ENCODE results near the gene NR1D2.
"Not testable (repeated sequence)": the region's sequence is repeated elsewhere in the genome, so short reads cannot be mapped to it uniquely, and the experiment has no call there.

The NR1D2 gene

DNA sequence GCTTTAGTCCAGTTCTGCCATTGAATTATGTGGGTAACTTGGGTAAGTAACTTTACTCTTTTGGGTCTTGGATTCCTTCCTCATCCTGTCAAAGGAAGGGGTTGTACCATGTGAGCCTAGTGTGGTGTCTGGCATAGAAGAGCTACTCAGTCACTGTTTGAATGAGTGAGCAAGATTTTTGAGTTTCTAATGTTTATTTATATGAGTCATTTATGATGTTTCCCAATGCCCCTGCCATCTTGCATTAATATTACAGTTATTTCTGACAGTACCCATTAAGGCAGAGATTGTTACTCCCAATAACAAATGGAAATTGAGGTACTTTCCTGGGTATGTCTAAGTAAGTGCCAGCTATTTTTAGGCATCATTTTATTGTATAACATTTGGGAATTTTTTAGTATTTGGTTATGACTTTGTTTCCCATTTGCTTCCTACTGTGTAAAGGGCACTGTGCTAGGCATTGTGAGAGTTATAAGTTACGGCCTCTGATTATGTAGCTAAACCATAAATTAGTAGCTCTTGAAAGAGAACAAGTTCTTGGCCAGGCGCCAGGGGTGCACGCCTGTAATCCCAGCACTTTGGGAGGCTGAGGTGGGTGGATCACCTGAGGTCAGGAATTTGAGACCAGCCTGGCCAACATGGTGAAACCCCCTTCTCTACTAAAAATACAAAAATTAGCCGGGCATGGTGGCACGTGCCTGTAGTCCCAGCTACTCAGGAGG, 23.5 kb downstream of the NR1D2 start:
- no peak for DNase-seq

DNA sequence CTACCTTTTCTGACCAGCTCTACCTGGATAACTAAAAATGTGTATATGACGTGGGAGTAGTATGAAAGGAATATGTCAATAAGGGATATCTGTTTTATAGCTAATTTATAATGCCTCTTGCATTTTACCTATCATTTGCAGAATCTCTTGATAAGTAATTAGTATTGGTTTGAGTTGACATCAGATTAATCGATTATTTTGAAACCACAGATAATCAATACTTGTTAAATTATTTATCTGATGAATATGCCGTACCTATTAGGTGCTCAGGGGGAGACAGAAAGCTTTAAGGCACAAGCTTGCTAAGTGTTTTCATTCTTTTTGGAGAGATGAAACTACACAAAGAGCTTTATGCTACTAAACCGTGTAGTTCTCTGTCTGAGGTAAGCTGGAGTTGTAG, 24.3 kb downstream of the NR1D2 start:
- no peak for DNase-seq

DNA sequence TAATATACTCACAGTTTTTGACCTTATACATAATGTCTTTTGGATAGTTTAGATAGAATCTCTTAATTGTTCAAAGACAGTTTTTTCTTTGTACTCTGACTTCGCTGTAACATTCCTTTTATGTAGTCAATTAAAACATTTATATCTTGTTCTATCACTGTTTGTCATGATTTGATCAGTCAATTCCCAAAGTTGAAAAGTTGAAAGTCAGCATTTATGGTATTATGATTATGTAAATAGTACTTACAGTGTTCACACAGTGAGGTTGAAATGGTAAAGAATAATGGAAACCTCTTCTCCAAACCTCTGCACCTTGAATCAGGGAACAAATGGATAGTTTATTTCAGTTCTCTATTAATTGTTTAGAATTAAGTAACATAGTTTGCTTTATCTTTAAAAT, 26.6 kb downstream of the NR1D2 start:
- DNase-seq: no peak

DNA sequence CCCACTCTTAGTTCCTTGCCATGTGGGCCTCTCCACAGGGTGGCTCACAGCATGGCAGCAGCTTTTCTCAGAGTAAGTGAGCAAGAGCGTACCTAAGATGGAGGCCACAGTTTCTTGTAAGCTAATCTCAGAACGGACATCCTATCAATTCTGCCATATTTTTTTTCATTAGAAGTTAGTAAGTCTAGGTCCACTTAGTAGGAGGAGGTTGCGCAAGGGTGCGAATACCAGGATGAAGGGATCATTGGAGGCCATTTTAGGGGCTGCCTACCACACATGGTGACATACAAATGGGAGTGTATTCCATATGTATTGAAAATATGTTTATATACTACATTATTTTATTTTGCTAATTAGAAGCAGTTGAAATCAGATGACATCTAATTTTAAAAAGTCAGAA, 31.5 kb downstream of the NR1D2 start:
- DNase-seq: no peak

DNA sequence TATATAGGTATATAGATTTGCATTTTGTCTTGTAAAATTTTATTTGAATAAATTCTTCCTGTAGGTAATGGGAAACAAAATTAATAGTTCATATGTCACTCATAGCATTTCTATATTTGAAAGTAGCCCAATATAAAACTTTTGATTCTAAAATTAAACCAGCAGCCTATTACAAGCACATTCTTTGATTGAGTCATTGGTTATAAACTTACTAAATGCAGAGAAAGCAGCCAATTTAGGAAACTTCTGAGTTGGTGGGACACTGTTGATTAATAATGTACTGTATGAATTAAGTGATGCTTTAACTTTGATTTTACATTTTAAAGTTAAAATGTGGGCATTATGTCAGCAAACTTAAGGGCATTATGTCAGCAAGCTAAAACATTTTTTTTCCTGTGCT, 34.5 kb downstream of the NR1D2 start:
- DNase-seq: no peak

DNA sequence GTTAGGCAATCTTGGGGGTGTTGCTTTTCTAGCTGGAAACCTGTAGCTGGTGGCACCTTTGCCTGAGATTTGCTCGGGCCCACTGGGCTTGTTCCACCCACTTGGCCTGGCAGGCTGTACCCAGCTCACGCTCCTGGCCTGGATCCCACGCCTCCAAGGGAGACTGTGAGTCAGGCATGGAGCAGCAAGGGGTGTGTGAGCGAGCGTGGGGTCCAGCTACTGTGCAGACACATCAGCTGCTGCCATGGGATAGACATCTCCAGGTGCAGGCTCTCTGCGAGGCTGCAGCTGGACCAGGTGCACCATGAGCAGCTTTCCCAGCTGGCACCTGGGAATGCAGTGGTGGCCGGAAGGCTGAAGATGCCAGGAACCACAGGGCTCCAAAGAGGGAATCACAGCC, 36.0 kb downstream of the NR1D2 start:
- DNase-seq: no peak

DNA sequence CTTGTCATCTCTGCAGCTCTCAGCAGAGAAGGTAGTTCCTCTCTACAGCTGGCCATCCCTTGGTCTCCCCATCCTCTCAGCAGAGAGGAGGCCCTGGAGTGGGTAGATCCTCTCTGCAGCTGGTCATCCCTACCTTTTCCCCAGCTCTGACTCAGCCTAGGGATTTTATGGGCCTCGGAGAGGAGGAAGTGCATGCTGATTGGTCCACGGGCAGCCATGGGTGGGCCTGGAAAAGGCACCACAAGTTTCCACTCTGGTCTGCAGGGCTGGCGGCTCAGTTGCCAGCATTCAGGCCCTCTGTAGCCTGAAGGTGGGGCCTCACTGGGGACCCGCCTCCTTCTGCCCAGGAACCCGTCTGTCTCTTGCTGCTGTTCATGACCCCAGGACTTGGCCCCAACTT, 36.9 kb downstream of the NR1D2 start:
- no peak for DNase-seq

DNA sequence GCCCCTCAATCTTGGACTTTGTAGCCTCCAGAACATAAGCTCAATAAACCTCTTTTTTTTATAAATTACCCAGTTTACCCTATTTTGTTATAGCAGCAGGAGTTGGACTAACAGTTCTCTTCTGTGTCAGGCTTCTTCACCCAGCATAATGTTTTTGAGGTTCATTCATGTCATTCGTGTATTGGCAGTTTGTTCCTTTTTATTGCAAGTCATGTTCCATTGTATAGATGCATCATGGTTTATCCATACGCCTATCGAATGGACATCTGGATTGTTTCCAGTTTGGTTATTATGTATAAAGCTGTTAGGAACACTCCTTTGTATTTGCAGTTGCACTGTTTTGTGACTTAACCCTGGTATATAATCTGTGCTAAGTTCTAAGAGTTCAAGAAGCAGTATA, 39.8 kb downstream of the NR1D2 start:
- no peak for DNase-seq

DNA sequence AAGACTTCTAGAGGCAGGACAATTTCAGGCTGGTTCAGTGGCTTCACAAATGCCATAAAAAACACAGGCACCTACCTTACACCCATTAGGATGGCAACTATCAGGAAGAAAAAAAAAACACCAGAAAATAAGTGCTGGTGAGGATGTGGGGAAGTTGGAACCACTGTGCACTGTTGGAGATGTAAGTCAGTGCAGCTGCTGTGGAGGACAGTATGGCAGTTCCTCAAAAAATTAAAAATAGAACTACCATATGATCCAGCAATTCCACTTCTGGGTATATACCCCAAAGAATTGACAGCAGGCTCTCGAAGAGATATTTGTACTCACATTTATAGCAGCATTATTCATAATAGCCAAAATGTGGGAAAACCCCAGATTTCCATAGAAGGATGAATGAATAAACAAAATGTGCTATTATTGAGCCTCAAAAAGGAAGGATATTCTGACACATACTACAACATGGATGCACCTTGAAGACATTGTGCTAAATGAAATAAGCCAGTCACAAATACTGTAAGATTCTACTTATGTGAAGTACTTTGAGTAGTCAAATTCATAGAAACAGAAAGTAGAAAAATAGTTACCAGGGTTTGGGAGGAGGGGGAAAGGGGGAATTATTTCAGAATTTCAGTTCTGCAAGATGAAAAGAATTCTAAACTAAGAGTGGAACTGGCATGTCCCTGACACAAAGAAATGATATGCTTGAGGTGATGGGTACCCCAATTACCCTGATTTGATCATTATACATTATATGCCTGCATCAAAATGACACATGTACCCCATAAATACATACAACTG, 40.9 kb downstream of the NR1D2 start:
- no peak for DNase-seq

DNA sequence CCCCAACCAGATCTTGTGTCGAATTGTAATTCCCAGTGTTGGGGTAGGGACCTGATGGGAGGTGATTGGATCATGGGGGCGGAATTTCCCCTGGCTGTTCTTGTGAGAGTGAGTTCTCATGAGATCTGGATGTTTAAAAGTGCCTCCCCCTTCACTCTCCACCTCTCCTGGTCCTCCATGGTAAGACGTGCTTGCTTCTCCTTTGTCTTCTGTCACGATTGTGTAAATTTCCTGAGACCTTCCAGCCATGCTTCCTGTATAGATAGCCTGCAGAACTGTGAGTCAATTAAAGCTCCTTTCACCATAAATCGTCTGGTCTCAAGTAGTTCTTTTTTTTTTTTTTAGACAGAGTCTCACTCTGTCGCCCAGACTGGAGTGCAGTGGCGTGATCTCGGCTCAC, 42.3 kb downstream of the NR1D2 start:
- no peak for DNase-seq

DNA sequence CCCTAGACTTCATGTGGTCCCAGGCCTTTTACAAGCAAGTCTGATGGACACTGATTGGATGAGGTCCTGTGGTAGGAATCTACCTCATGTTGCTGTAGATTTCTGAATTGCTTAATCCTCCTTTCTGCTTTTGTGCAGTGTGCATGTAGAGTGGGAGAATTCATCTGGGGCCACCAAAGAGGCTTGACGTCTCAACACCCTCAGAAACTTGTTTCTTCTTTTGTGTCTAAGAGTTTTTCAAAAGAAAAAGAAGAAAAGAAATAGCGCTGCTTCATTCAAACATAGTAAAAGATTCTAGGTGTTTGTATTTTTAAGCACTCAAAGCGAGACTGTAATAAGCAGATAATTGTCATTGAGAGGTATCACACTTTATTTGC, 46.2 kb downstream of the NR1D2 start:
- DNase-seq: no peak

DNA sequence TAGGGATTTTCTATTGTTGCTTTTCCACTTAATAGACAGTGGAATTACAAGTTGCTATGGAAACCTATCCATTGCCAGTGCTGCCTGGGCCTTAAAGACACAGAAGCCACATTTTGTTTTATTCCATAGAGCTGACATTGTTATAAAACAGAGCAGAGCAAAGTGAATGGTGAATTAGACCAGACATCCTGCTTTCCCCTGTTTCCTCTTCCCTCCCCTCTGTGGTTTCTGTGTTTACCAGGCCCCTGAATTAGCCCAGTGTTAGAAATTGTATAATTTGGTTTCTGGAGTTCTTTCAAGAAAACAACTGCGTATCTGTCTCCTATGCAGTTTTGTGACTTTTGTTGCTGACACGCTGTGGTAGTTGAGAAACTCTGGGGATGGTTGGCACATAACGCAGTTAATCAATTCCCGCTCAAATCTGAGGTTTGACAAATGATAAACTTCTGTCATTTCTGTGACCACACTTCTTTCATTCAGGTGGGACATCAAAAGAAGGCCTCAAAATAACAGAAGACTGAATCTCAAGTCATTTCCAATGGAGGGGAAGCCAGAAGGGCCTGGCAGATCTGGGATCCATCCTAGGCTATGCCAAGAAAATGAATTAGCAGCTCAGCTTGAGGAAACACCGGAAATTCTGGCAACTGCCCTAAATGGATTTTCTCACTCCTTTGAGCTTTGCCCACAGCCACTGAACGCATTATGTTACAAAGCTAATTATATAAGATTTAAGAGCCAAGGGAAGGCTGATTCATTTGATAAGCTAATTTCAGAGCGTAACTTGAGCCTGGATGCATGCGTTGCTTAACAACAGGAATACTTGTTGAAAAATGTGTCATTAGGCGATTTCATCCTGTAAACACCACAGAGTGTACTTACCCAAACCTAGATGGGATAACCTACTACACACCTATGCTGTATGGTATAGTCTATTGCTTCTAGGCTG, 46.9 kb downstream of the NR1D2 start:
- peak; percentile 68 for DNase-seq

DNA sequence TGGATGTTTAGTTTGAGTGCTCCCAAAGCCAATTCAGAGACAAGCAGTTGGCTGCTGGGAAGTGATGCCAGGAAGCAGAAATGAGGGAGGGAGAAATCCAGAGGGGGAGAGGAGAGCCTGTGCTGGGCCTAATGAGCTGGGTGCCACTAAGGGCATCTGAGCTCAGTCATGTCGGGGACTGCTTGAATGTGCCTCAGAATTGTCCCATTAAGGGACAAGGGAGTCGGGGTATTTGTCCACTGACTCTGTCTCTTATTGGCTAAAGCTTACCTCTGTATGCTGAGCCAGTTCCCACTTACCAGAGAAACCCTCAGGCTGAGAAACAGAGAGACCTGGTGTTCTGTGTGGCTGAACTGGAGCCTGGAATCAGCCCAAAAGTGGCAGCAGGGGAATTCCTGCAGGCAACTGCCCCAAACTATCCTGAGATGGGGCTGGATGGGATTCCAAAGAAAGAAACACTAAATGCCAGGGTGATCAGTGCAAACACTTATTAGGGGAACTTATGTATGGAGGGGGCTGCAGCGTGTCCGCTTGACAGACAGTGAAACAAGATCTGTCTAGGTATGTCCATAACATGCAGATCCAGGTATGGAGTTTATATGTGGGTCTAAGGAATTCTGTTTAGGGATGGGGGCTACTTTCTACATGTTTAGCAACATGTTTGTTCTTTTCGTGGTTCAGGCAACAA, 48.6 kb downstream of the NR1D2 start:
- DNase-seq: no peak

DNA sequence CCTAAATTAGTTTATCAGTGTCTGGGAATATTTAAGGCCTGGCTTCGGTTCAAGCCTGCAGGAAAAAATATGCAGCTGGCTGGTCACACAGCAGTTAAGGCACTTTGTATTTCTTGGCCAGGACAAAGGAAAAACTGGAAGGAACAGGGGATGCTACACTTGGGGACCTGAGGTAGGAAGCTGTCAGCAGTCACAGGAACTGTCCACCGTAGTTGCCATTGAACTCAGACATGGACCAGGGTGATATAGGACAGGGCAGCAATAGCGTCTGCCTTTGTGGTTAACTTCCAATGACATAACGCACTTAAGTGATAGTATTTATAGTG, 49.1 kb downstream of the NR1D2 start:
- no peak for DNase-seq

DNA sequence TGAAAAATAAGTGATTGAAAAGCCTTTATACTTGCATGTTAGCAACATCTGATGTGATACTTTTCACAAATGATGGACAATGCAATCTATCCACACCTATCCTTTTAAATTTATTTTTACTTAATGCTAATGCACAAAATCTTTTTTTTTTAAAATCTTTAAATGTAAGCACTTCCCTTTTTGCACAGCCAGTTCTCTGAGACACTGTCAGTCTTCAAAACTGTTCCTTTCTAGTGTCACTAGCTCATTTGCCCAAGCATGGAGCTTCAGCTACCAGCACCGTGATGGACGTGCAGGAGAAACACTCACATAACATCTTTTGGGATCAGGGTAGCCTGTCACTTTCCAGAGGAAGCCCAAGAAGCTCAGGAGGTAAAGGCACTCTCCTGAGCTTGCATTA, 50.1 kb downstream of the NR1D2 start:
- DNase-seq: no peak

DNA sequence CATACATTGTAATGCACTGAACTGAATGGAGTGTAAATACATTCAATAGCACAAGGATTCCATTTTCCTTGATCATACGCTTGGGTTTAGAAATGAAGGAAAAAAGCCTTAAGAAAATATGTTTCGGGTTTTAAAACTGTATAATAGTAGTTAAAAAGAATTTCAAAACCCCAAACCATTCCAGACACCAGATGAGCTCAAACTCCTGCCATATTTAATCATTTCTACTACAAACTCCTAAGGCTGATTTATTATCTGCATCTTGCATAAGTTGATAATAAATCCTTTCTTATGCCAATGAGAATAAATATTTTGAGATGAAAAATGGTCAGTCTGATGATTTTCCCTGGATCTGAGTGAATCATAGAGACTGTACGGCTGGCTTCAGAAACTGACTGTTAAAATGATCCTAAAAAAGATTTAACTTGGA, 51.0 kb downstream of the NR1D2 start:
- DNase-seq: no peak

DNA sequence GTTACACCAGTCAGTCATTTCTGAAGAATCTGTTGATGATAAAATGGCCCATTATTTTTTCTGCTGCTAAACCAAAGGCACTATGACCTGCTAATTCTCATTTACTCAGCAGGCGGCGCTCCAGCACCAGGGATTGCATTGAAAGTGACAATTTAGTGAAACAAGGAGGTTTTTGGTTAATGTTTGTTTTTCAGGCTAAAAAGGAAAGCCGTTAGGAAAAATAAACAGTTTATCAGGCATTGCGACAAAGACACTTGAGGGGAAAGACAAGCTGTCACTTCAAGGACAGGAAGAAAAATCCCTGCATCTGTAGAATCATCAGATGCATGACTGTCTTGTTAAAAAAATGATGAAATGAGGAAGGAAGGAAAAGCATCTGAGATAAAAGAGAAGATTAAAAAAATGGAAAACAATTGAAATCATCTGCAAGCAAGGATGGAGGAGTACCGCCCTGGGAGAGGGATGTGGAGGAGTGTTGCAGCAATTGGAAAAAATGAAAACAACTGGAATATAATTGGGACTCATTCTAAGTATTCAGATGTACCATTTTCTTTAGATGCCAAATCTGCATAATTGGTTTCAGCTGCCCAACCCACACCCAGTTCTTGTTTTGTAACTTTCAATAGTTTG, 54.0 kb downstream of the NR1D2 start:
- DNase-seq: no peak

DNA sequence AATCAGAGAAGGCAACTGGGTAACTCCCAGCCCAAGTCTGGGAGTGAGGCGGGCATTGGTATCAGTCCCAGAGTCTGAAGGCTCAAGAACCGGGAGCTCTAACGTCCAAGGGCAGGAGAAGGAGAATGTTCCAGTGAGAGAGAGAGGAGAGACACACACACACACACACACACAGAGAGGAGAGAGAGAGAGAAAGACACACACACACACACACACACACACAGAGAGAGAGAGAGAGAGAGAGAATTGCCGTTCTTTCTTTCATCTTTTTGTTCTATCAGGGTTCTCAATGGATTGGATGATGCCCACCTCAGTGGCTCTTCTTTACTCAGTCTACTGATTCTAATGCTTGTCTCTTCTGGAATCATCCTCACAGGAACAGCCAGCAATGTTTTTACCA, 57.0 kb downstream of the NR1D2 start:
- no peak for DNase-seq

DNA sequence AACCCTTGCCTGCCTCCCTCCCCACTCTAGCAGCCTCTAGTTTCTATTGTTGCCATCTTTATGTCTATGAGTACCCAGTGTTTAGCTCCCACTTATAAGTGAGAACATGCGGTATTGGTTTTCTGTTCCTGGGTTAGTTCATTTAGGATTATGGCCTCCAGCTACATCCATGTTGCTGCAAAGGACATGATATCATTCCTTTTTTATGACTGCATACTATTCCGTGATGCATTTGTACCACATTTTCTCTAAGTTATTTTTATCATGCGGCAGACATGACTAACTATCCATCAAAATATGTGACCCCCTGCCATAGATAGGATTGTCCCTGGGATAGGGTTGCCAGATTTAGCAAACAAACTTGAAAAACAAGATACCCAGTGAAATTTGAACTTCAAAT, 58.4 kb downstream of the NR1D2 start:
- DNase-seq: no peak

DNA sequence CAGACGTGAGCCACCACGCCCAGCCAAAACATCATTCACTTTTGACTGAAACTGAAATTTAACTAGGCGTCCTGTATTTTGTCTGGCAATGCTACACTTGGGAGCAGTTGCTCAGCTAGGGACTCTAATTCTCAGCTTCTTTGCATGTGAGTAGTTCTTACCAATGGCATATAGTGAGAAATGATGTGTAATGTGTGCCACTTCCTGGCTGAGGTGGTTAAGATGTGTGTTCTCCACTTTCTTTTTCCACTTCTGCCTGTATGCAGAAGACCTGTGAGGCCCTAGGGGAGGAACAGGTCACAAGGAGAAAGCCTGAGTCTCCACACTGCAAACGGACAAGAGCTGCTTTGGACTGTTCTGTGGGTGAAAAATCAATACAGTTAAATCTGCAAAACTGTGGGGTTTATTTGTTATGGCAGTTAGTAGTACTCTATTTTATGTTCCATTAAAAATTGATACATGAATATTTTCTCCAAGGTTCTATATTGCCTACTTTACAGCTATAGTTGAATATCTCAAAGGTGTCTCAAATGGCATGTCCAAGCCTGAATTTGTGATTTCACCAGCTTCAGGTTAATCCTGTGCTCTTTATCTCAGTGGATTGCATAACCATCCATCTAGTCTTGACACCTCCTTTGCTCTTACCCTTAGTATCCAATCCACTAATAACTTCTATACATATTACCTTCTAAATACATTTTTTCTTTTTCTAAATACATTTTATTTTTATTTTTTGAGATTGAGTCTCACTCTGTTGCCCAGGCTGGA, 59.3 kb downstream of the NR1D2 start:
- DNase-seq: no peak

DNA sequence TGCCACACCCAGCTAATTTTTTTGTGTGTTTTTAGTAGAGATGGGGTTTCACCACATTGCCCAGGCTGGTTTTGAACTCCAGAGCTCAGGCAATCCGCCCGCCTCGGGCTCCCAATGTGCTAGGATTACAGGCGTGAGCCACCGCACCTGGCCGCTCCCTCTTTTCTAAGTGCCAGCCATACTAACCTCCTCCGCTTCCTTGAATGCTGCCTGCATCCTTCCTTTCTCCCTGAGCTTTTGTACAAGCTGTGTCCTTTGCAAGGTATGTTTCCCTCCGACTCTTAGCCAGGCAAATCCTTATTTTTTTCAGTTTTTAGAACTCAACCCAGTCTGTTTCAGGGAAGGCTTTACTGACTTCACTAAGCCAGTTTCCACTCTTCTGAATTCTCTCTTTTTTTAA, 60.6 kb downstream of the NR1D2 start:
- DNase-seq: no peak

DNA sequence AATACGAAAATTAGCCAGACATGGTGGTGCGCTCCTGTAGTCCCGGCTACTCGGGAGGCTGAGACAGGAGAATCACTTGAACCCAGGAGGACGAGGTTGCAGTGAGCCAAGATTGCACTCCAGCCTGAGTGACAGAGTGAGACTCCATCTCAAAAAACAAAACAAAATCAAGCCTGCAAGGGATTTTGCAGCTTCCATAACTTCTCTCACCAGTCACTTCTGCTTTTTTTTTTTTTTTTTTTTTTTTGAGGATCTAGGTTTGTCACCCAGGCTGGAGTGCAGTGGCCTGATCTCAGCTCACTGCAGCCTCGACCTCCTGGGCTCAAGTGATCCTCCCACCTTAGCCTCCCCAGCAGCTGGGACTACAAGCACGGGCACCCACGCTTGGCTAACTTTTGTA, 65.7 kb downstream of the NR1D2 start:
- not testable (repeated sequence) for DNase-seq

All from NCI-H1436 treated with DMSO at 0.1 percent for 48 hours (cell line).